Activated naive CD4-positive, alpha-beta T cell treated with anti-CD3 and anti-CD28 coated beads, Interleukin-2, amount 50 U/mL, for 24 hours (primary cell): ENCODE results near the gene TPM4.
A peak's percentile ranks its signal among the peaks of the same experiment; 100 is the strongest.

Source experiments
- H3K27ac Mint-ChIP-seq: one replicate; pipeline ENCODE4 v1.8.0; 2021; ENCODE audit warnings: mild to moderate bottlenecking, mixed read lengths
- H3K27me3 Mint-ChIP-seq: one replicate; pipeline ENCODE4 v1.8.0; 2021; ENCODE audit warnings: mixed read lengths
- H3K36me3 Mint-ChIP-seq: one replicate; pipeline ENCODE4 v1.8.0; 2021; ENCODE audit warnings: mixed read lengths
- H3K4me1 Mint-ChIP-seq: one replicate; pipeline ENCODE4 v1.8.0; 2021; ENCODE audit warnings: mixed read lengths
- H3K4me3 Mint-ChIP-seq: one replicate; pipeline ENCODE4 v1.8.0; 2021; ENCODE audit warnings: mild to moderate bottlenecking, mixed read lengths
- H3K9me3 Mint-ChIP-seq: one replicate; pipeline ENCODE4 v1.8.0; 2021; ENCODE audit warnings: mixed read lengths

Gene TPM4

DNA sequence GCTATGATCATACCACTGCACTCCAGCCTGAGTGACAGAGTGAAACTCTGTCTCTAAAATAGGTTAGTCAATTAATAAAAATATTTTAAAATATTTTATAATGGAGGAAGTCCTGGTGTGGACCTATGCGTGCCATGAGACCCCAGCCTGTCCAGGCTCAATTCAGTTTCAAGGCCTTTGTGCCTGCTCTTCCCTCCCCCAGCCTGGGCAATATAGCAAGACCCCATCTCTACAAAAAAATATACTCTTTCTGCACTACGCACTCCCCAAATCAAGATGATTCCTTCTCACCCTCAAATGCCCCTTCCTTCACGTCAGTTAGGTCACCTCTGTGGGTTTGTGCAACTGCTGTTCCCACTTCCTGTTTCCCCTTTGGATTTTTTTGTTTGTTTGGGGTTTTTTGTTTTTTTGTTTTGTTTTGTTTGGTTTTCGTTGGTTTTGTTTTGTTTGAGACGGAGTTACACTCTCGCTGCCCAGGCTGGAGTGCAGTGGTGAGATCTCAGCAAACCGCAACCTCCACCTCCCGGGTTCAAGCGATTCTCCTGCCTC is 65.8 kb downstream of the TPM4 start:
- Mint-ChIP-seq H3K27me3 (no peaks in the 10 kb centered on the region), H3K4me3 (no peak overlapping the region), H3K4me1 (peaks cover 37% of the 10 kb centered on the region), H3K9me3 (no peaks in the 10 kb centered on the region), H3K27ac (peak overlapping the region; percentile 68), H3K36me3 (no peaks in the 10 kb centered on the region)

DNA sequence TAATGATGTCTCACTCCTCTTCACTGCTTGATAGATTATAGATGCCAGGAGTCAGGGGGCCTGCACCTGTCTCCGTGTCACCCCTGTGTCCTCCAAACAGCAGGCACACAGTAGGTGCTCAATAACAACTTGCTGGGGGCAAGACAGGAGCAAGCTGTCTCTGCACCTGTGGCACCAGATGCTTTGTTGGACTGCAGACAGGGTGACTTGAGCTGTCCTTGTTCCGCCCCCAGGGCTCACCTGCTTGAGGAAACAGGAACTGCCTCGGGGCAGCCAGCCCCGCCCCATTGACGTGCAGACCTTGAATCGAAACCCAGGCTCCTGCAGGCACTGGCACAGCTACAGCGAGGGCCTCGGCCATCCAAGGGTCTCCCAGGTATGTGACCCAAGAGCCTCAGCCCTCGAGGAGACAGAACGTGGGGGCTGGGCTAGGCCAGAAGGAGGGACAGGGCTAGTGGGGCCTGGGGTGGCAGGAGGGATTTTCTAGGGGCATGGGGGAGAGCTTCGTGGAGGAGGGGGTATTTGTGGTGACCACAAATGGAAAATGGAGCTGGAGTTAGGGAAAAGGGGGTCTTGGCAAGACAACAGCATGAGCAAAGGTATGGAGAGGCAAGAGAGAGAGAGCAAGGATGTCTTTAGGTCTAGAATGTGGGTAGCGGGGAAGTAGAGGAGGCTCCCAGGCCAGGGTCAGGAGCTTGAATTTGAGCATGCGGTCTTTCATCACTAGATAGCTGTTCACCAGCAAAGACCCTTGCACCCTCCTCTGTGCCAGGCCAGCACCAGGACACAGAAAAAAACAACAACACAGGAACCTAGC is 67.3 kb downstream of the TPM4 start, which contains the start of gene HSH2D:
HSH2D (plus strand) TSS at position 287 of the 817 bp plus-strand sequence. CDS start 5,066 bp downstream, outside the sequence.
- Mint-ChIP-seq H3K4me1 (peaks cover 37% of the 10 kb centered on the region), H3K9me3 (no peaks in the 10 kb centered on the region), H3K27me3 (no peaks in the 10 kb centered on the region), H3K4me3 (peak within 1 kb of the TSS; percentile 89), H3K27ac (peak within 1 kb of the TSS; percentile 84), H3K36me3 (no peaks in the 10 kb centered on the region)

- Mint-ChIP-seq H3K9me3 (no peaks in the 10 kb centered on the region), H3K27ac (peak overlapping the region; percentile 84), H3K4me3 (peak overlapping the region; percentile 89), H3K27me3 (no peaks in the 10 kb centered on the region), H3K36me3 (no peaks in the 10 kb centered on the region), H3K4me1 (peaks cover 37% of the 10 kb centered on the region)
Observed at GRCh38 chr19:16144216-16144581, 67.9 kb downstream of the TPM4 start.

DNA sequence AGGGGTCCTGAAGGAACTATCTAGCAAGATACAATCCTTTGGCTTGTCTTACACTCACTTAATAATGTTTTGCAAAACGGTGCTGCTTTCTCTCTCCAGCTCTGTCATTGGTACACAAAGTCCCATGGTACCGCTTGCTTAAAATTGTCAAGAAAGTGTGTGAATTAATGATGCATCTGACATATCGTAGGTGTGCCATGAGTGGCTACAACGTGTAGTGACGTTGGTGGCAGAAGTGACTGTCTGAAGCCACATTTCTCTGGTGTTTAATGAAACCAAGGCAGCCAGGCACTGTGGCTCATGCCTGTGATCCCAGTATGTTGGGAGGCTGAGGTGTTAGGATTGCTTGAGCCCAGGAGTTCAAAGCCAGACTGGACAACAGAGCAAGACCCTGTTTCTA is 69.8 kb downstream of the TPM4 start:
- H3K27me3 Mint-ChIP-seq: no peaks in the 10 kb centered on the region
- peak overlapping the region; percentile 66 for H3K4me3 Mint-ChIP-seq
- peaks cover 37% of the 10 kb centered on the region for H3K4me1 Mint-ChIP-seq
- H3K9me3 Mint-ChIP-seq: no peaks in the 10 kb centered on the region
- H3K27ac Mint-ChIP-seq: no peak overlapping the region
- no peaks in the 10 kb centered on the region for H3K36me3 Mint-ChIP-seq

- Mint-ChIP-seq H3K27me3 (no peaks in the 10 kb centered on the region), H3K36me3 (no peaks in the 10 kb centered on the region), H3K4me1 (peaks cover 26% of the 10 kb centered on the region), H3K4me3 (no peak overlapping the region), H3K9me3 (no peaks in the 10 kb centered on the region), H3K27ac (peak overlapping the region; percentile 41)
Observed at GRCh38 chr19:16148443-16149229, 72.3 kb downstream of the TPM4 start.
